HG02870 (cell line): ENCODE data around the gene SLC12A3.

ENCODE experiments used
- ATAC-seq: cut with Tn5 transposase; IDR thresholded peaks from one replicate; pipeline ENCODE4 v1.9.1; 2021; ENCODE audit warnings: mild to moderate bottlenecking, moderate library complexity; ENCODE audit not compliant: unreplicated experiment

SLC12A3 gene

DNA sequence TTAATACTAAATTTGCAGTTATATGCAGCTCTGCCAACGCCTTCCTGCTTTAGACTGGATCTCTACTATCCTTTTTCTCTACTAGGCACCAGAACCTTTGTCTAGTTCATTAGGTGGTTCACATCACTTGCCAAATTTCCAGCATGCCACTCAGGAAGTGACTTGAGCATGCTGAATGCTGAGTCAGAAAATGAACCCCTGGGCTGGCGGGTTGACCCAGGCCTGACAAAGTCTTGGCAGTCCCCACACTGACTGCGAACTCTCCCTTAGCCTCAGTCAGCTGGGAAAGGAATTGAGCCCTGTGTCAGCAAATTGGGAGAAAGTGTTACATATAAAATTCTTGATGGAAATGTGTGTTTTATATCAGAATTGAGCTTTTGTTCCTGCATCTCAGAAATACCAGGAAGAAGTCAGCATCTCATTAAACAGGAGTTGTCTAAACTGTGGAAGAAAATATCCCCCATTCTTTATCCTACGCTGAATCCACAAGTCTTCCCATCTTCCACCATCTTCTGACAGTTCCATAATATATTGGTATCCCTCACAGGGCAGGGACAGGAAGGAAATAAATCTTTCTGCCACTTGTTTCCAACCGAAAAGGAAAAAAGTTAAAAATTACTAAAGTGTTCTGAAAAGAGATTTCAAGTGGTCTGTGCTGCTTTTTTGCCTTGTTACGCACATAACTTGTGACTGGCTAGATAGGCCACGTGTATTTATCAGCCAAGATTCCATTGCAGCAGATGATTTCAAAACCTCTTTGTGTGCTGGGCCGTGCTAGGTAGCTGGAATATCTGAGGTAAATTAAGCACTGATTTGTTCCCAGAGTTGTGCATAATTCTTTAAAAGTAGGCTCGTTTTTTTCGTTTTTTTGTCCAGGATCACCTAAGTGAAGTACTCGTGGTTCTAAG lies 16.7 kb upstream of the SLC12A3 start:
- ATAC-seq: no peak

DNA sequence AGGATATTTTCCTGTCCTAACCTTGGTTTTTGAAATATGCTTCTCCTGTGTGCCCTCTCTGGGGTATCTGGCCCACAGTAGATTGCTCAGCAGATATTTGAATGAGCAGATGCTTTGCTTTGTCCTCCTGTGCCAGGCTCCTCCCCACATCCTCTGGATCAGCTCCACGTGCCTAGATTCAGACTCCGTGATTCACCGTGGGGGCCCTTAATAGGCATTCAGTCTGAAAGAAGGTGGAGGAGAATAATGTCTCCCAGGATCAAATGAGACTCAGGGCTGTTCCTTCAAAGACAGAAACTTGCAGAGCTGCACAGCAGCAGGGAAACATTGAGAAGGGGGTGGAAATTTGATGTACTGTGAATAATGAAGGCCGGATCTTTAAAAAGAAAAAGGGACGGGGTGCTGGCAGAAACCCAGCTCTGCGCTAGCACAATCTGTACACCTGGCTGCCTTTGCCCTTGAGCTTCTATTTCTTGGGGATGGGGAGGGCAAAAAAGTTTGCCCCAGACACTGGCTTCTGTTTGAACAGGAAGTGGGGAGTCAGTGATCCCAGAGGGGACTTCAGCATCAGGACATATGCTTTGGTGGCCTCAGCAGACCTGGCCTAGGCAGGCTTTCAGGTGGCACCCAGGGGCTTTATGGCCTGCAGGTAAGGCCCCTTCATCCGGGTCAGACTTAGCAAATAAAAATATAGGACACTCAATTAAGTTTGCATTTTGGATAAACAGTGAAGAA lies 15.9 kb upstream of the SLC12A3 start:
- no peak for ATAC-seq

DNA sequence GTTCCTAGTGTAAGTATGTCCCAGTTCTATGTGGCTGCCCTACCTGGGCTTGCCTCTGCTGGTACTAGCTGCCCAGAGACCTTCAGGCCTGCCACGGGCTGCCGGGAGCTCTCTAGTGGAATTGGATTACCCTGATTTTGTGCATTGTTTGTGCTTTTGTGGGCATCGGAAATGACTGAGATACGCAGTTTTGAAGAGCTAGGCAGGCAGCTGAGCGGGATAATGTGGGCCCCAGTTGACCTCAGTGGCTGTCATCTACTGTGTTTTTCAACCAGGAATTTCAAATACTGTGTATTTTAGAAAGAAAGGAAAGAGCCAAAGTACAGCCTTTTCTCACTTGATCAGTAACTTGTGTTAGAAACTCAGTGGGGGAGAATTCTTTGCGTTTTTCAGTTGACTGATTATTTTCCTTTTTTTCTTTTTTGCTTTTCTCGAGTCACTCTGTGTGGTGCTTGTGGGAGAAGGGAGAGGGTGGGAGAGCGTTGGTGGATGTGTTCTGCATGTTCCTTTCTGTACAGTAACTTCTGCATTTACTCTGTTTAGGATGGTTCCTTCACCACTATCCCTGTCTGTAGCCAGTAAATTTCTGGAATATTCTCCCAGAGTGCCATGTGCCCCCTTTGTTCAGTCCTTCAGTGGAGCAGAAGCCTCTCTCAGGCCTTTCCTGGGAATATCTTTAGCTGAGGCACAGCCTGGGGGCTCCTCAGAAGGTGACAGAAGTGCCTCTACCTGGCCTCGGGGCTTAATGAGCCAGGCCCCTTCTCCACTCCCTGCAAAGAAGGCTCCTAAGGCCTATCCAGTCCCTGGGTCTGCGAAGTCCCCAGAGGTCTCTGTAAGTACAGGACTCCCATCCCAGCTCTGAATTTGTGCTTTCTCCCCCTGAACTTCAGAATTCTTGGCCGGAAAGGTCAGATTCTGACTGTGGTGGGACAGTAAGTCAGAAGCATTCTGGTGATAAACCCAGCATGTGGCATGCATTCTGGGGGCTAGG lies 15.0 kb upstream of the SLC12A3 start:
- no peak for ATAC-seq

DNA sequence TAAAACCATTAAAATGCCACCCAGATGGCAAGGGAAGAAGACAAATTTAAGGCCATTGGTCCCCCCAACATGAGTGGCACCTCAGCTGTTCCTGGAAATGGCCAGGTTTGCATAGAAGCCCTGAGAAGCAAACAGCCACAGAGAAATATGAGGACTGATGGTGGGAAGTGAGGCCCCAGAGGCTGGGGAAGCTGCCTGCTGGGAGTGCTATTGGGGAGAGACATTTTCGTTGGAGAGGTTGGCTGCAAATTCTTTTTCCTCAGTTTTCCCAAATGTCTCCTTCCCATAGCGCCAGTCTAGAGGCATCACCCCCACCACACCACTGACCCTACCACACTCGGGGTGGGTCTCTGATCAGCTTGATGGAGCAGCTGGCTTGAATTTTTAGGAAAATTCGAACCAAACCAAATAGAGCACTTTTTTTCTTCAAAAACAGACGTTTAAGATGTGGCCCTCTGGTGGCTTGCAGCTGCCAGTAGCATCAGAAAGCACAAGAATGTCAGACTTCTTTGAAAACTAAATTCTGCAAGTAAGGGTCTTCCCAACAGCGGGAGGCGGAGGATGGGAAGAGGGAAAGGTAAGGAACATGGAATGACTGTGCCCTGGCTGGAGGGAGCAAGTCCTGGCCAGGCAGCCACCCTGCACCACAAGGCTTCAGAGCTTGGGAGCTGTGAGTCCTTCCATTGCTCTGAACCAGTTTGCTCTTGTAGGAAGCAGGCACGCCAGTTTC lies 13.2 kb upstream of the SLC12A3 start:
- ATAC-seq: no peak

DNA sequence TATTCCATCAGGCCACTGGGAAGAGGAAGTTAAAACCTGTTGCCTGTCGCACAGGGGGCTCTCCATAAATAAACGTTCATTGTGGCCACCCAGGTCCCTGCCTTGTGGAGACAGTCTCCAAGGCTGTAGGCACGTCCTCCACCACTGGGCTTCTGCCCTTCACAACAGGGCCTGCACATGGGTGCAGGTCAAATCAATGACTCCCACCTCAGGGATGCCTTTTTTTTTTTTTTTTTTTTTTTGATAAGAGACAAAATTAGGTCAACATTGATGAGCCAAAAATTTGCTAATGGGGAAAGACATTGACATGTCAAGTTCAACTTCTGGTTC lies 12.6 kb upstream of the SLC12A3 start:
- no peak for ATAC-seq

DNA sequence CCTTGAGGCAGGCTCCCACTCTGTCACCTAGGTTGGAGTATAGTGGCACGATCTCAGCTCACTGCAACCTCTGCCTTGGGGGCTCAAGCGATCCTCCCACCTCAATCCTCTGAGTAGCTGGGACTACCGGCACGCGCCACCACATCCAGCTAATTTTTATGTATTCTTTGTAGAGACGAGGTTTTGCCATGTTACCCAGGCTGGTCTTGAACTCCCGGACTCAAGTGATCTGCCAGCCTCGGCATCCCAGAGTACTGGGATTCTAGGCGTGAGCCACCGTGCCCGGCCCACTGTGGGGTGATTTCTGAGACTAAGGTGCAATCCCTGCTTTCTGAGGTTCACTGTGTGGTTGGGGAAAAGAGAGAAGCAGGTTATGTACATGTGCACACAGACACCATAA lies 12.0 kb upstream of the SLC12A3 start:
- ATAC-seq: no peak

DNA sequence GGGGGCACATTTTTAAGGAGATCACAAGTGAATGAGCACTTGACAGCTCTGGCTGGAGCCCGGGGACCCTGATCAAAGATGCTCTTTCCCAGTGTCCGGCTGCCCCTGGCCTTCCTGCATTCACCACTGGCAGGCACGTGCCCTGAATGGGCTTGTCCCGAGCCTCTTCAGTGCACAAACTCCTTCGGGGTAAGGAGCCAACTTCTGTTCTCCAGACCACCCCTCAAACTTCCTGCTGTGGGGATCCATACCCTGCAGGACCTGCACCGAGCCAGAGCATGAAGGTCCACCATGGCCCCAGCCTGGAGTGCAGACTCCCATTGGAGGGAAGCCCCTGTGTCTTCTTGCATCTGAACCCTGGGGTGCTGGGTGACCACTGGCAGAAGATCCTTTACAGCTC lies 9.8 kb upstream of the SLC12A3 start:
- ATAC-seq: no peak

DNA sequence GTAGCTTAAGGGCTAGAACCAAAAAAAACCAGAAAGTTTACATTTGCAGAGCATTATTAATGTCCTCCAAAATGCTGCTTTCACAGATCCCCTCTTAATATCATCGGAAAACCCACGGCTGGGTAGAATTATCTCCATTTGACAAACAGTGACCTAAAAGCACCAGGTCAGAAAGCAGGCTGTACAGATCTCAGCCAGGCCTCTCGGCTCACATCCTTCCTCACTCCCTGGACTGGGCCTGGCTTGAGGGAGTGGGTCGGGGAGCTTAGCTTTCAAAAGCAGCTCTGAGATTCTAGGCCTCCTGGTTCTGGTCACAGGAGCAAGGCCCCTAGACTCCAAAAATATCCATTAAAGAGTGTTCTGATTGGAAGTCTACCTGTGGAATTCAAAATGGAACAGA lies 9.1 kb upstream of the SLC12A3 start:
- no peak for ATAC-seq

DNA sequence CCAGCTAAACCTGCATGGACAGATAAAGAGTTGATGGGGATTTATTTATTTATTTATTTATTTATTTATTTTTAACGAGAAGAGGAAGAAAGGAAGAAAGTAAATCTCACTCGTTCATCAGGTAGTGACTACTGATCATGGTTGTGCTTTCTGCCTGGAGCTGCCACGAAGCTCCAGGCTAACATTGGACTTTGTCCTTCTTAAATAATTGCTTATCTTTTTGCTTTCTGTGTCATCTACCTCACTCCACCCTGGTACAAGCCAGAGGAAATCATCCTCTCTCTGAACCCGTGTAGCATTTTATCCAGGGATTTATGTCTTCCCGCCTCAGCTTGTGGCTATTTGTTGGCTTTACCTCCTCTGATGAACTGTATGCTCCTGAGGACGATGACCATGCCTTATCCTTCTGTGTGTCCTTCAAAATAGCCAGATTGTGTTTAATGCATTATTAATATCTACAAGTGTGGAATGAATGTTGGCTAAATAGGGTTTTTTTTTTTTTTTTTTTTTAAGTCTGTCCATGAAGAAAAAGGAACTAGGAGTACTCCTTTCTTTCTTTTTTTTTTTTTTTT lies 8.0 kb upstream of the SLC12A3 start:
- ATAC-seq: no peak

DNA sequence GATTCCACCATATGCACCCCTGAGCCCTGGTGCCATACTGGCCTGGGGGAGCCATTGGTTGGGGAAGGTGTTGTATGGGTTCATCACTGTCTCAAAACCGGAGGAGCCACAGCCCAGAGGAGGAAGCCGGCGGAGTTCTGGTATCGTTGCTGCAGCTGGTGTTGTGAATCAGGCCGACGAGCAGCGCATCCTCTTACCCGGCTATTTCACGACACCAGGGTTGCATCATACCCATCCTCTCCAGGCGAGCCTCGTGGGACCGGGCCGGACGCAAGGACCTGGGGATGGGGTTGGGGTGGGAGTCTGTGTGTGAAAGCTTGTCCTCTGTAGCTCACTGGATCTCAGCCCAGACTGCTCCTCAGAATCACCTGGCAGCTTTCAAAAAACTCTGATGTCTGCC lies 6.6 kb upstream of the SLC12A3 start:
- no peak for ATAC-seq

DNA sequence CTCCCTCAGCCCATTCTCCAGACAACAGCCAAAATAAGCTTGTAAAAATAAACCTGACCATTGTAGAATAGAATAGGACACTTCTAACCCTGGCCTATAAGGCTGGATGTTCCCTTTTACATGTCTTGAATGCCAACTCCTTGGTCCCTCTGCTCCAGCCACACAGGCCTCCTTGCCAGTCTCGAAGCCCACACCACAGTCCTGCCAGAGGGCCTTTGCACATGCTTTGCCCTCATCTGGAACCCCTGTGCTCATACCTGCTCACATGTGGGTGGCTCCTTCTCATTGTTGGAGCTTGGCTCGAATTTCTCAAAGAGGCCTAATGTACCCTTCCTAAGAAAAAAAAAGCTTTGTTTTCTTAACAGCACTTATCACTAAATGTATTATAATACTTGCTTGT lies 5.4 kb upstream of the SLC12A3 start:
- no peak for ATAC-seq

DNA sequence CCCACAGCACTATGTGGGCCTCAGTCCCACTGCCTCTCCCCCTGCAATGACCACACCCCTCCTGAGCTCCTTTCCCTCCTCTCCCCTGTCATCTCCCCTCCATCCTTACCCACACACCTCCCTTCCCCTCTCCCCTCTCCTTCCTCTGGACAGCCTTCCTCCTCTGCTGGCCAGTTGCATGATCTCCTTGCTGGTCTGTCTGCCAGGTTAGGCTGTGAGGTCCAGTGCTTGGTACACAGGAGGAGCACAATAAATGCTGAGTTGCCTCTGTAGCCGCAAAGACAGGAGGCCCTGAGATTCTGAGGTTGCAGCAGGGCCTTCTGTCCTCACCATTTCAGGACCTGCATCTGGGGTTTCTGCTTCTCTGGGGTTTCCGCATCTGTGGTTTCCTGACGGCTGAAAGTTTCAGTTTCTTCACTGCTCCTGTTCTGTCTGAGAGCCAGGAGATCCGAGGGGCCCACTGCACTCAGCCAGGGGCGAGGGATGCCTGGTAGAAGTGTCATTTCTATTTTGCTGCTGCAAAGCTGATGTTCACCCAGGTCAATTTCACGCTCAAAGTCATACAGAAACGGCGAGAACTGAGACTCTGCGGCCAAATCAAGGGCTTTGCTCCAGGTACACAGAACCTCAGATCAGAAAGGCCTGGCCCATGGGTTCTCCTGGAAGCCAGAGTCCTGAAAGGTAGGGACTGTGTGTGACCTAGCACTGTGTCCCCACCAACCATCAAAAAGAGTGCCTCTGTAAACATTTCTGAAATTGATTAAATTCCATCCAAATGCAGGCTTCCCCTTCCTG lies 4.6 kb upstream of the SLC12A3 start:
- peak; percentile 82 for ATAC-seq

DNA sequence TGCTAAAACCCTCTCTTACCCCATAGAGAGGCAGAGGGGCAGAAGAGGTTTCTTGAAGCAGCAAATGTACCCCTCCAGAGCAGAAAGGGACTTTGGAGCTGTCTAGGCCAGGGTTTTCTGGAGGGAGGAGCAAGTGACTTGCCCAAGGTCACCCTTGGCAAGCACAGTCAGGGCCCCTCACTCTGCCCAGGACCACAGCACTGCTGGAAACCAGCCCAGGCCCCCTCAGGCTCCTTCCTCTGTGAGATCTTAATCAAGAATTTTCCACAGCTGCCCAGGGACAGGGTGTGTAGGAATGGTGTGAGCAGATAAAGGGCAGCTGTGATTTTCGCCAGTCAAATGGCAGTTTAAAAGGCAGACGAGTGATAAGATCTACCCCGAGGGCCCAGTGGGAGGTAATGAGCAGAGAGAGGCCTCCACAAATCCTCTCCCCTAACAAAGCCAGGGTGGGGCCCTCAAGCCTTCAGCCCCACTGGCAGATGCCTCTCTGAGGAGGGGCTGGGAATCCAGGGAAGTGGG lies 3.9 kb upstream of the SLC12A3 start:
- peak; percentile 2 for ATAC-seq

DNA sequence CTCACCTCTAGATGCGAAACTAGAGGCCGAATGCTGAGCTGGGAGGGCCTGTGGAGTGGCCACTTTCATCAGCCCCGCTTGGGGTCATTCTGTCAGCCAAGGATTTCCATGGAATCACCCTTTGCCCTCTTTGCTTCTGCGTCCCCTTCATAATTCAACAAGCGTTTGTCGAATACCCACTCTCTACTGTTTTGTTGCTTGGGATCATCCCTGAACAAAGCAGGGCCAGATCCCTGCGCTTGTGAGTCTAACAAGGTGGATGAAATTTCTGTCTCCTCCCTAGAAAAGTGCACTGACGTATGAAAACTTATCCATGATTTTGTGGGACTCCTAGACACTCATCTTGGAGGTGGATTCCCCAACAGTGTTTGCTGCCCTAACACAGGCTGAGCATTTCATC lies 3.3 kb upstream of the SLC12A3 start:
- ATAC-seq: no peak

DNA sequence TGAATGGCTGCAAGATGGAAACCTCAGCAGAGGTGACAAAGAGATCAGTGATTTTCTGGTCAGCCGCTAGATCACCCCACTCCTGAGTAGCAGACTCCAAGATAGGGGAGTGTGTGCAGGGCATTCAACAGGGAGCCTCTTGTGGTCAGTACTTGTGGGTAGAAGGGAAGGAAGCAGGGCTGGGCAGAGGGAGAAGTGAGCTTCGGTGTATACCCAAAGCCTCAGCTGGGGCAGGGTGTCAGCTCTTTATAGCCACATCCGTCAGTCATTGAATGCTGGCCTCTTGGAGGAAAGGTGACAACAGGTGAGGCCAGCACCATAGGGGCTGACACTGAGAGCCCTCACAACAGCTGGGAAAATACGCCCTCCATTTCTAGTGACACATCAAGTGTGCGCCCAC lies 2.2 kb upstream of the SLC12A3 start:
- ATAC-seq: no peak

DNA sequence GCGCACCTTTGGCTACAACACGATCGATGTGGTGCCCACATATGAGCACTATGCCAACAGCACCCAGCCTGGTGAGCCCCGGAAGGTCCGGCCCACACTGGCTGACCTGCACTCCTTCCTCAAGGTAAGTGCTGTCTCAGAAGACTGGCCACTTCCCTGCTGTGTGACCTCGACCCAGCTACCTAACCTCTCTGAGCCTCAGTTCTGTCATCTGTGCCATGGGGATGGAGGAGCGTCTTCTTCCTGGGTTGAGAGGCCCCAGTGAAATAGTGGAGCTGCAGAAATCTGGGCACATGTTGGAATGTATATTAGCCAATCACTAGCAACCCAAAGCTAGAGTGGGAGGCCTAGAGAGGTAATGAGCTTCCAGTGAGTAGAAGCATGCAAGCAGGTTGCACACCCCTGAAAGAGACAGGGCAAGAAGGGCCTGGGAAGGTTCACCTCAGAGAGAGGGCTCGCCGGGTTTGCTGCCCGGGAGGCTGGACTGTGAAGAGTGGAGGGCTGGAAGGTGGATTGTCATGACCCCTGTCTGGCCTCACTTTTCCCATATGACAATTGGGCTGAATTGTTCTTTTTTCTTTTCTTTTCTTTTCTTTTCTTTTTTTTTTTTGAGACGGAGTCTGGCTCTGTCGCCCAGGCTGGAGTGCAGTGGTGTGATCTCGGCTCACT lies 521 bp downstream of the SLC12A3 start:
- no peak for ATAC-seq

DNA sequence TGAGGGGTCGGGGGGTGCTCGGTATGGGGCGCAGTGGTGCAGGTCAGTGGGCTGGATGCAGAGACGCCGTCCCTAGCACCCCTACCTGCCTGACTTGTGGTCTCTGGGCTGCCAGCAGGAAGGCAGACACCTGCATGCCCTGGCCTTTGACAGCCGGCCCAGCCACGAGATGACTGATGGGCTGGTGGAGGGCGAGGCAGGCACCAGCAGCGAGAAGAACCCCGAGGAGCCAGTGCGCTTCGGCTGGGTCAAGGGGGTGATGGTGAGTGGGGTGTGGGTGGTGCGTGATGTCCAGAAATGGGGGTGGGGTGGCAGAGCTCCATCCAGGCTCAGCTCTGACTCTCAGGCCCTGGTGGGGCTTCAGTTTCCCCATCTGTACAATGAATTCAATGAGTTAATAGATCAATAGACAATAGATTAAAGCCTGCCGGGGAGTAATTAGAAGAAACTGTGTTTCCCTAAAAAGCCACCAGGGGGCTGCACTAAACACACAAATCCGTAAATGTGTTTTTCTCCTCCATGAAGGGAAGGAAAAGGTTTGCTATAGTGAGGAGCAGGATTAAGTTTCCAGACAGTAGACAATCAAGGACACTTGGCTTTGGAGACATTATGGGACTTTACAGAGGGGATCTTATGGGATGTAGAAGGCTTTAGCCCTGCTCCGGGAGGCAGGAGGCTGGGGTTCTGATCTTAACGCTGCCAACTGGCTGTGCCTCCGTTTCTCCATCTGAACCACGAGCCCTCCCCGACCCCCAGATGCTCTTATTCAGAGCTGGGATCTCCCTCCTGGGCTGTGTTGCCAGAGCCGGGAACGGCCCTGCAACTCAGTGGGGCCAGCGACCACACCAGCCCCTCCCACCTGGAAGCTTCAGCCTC lies 2.2 kb downstream of the SLC12A3 start:
- ATAC-seq: no peak

DNA sequence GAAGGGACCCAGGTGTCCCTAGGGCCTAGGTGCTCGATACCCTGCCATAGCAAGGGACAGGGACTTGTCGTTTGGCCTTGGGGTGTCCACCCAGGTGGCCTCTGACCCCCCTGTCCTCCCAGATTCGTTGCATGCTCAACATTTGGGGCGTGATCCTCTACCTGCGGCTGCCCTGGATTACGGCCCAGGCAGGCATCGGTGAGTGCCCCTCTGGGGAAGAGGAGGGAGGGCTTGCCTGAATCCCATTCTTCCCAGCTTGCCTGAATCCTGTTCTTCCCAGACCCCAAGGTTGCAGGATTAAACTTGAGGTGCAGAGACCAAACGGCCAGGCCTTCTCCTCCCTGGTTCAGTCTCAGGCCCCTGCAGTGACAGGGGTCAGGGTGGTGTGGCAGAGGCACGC lies 3.2 kb downstream of the SLC12A3 start:
- ATAC-seq: no peak
